Stromal cell of bone marrow (primary cell): ENCODE data around the gene KCNS1.

ENCODE experiments used
- DNase-seq: peaks from one replicate; pipeline ENCODE4 v3.0.0-alpha.2; 2012; ENCODE audit warnings: low read depth

KCNS1 gene

DNA sequence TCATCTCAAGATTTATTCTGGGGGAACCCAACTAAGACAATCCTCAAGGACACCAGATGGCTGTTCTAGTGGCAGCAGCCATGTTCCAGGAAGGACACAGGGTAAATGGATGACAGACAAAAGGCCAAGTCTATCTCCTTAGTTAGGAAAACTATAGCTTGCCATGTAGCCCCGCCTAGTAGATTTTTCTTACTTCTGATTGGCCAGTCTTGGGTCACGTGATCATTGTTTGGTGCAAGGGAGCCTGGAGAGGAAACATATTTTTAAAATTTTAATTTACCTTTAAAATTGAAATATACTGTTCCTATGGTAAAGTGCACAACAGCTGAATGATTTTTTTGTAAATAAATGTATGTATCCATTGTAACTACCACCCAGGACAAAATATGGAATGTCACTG is 4.4 kb upstream of the KCNS1 start:
- no peak for DNase-seq

DNA sequence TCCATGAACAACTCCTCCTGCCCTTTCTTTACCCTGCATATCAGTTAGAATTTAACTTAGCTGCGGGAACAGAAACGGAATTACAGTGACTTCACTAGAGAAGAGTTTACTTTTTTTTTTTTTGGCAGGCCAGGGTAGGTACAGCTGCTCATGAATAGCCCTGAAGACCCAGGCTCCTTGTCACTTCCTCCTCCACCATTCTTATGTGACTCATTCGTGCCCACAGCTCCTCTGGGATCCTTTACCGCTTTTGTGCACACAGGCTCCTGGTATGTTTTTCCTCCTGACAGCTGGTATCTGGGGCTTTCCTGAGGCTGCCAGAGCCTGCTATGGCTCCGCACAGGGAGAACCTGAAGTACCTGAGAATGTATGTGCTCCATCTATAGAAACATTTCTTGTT is 3.9 kb upstream of the KCNS1 start:
- DNase-seq: peak; percentile 73

DNA sequence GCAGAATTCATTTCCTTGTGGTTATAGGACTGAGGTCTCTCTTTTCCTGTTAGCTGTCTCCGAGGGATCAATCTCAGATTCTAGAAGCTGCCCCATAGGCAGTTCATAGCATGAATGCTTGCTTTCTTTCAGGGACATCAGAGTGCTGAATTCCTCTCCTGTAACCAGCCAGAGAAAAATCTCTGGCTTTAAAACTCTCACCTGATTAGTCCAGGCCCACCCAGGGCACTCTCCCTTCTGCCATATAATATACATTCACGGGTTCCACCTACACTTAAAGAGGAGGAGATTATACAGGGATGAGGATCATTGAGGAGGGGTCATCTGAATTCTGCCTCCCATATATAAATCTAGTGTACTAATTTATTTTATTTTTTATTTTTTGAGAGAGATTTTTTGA is 2.1 kb upstream of the KCNS1 start:
- DNase-seq: no peak

DNA sequence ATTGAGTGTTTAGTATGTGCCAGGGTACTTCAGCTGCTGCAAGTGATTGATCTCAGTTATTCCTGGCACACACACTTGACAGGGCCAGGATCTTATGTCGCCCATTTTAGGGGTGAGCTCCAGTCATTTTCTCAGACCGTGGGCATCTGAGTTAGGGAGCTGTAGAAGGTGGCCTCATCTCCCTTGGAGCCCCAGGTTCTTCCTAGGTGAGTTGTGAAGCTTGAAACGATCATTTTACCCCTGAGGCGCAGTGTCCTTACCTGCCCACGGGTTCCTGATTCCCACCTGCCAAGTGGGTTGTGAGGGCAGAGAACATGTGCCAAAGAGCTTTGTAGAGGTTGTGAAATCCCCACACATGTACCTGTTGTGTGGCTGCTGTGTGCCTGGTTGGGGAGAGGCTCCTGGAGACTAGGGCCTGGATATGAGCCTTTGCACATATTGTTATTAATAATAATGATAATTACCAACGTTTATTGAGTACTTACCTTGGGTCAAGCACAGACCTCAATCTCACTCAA is 465 bp upstream of the KCNS1 start:
- no peak for DNase-seq

DNA sequence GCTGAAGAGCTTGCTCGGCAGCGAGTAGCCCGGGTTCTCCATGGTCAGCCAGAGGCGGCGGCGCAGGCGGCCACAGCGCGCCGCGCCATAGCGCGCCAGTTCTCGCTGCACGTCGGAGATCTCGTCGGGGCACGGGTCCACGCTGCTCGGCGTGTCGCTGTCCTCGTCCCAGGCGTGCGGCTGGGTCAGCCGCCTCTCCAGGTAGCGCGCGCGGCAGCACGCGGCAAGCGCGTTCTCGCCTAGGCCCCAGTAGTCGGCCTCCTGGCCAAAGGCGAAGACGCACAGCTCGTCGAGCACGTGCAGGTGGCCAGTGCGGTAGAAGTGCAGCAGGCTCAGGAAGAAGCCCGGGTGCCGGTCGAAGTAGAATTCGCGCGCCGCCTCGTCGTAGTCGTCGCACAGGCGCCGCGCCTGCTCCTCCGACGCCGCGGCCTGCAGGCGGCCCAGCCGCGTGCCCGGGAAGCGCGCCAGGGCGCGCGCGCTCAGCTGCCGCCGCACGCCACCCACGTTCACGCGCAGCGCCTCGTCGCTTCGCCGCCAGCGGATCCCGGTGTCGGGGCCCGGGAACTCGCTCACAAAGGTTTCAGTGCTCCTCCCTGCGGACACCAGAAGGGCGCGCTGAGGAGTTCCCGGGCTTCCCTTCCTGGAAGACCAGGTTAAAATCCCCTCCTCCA is 2.7 kb downstream of the KCNS1 start:
- no peak for DNase-seq

DNA sequence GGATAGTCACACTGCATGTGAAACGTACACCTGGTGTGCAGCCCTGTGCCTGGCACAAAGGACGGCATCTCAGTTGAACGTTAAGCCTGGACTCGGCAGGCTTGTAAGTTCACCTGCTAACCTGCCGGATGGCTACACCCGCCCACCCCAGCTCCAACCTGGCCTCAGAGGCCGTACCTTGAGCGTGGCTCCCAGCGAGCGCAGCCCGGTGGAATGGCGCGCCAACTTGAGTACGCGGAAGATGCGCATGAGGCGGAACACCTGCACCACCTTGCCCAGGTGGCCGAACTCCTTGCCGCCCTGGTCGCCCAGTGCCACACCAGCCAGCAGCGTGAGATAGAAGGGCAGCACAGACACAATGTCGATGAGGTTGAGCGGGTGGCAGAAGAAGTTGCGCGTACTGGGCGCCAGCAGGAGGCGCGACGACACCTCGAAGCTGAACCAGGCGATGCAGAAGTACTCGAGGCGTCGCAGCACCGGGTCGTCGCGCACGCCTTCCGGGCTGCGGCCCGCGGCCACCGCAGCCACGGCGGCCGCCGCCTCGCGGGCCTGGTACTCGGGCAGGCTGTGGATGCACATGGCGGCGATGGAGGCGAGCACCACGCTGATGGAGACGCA is 3.3 kb downstream of the KCNS1 start:
- no peak for DNase-seq

DNA sequence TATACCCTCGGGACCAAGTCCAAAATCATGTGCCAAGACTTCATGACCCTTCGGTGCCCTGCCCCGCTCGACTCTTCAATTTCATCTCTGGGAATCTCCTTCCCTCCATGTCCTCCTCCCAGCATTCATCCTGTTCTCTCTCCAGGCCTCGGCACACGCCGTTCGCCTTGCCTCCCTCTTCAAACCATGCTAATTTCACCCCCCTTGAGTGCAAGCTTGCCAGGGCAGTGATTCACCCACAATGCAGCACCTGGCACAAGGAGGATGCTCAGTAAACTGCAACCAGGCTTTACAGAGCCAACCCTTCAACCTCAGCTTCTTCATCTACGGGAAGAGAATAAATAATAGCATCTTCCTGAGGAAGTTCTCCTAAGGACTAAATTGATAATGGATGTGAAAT is 4.1 kb downstream of the KCNS1 start:
- no peak for DNase-seq

DNA sequence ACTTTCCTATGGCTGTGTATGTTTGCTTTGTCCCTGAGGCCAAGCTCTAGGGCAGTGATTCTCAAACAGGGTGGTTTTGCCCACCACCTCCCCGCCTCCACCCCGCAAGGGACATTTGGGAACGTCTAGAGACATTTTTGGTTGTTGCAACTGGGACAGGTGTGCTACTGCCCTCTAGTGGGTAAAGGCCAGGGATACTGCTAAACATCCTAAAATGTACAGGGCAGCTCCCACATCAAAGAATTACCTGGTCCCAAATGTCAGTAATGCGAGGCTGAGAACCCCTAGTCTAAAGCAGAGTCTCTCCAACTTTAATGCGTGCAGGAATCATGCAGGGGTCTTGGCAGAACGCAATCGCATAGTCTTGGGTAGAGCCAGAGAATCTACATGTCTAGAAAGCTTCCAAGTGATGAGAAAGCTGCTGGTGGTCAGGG is 5.1 kb downstream of the KCNS1 start:
- DNase-seq: peak; percentile 46

DNA sequence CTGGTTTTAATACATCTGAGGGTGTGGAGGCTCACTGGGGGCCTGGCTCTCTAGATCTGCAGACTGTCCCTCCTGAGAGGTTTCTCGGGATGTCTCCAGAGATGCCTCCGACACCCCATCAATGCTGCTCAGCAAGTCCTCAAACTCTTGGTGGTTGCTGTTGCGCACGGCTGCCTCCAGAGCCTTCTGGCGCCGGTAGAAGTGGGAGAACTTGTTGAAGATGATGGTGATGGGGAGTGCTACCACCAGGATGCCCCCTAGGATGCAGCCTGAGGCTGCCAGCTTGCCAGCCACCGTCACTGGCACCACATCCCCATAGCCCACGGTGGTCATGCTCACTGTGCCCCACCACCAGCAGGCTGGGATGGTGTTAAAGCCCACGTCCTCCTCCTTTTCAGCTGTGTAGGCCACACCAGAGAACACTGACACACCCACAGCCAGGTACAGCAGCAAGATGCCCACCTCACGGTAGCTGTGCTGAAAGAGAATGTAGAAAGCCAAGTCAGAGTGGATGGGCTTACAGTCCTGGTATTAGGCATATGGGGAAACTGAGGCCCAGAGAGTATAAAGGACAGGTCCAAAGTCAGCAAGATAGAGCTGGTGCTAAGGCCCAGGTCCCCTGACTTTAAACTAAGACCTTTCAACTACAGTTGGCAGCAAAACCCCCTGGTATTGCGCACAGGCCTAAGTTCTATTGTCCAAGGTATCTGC is 5.9 kb downstream of the KCNS1 start:
- DNase-seq: no peak

DNA sequence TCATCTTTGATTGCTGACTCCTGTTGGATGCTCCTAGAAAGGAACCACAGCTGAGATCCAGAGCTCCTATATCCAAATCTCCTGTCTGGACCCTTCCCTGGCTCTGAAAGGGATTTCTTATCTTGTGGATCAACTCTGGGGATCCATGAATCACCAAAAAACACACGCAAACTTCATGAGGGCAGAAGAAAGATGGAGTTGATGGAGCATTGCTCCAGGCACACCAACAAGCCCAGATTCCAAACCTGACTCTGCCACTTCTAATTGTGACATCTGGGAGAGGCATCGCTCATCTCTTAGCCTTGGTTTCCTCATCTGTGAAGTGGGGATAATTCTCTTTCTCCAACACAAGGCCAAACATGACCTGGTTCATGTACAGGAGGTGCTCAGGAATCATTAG is 6.7 kb downstream of the KCNS1 start:
- DNase-seq: no peak

DNA sequence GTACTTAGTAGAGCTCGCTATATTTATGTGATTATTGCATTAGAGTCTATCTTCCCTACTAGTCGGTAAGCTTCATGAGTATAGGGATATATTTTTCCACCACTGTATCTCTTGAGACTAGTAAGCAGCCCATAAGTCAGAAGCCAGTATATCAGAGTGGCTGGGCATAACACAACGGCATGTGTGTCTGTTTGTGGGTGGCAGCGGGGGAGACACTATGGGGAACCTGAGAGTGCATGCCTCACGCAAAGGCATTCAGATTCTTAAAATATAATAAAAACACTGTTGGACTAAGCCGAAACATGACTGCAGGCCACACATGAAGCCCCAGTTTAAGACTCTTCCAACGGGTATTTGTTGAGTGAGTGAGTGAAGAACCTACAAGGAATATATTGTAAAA is 8.0 kb downstream of the KCNS1 start:
- DNase-seq: no peak

DNA sequence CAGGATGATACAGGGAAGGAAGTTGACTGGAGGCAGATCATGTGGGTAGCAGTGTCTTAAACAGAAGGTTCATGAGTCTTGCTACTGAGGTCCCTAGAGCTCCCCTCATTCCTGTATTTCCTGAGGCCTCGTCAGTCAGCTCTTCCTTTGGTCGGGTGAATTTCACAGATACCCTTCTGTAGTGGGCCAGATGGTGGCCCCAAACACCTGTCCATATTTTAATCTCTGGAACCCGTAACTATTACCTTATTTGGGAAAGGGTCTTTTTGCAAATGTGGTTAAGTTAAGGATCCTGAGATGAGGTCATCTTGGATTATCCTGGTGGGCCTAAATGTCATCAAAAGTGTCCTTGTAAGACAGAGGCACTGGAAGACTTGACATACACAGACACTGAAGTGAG is 9.6 kb downstream of the KCNS1 start:
- DNase-seq: no peak

DNA sequence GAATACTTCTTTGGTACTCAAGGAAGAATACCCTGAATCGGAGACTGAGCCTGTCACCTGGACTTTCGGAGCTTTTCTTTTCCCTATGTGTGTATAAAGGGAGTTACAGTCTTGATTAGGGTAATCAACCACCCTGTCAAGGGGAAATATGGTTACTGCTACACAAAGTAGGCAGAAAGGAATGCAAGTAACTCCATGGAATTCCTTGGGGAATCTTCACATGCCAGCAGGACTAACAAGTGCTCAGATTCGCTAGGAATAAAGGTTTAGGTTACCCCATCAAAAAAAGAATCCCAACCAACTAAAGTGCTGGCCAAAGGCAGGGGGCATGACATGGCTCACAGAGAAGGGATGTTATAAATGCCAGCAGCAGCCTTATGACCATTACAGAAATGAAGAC is 10.4 kb downstream of the KCNS1 start:
- no peak for DNase-seq

DNA sequence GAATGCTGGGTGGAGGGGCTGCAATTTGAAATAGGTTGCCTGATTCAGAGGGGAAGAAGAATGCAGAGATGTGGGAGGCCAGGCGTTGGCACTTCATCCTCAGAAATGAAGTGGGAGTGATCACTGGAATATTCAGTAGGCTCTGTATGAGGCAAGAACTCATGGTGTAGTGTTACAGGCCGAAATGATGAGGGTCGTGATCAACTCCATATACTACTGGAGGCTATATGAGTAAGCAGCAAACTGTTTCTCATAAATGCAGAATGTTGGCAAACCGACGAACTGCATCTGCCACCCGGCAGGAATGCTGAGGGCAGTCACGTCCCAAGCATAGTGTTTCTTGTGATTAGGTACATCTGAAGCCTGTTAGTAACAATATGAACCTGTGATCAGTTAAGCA is 12.7 kb downstream of the KCNS1 start:
- DNase-seq: peak; percentile 47

DNA sequence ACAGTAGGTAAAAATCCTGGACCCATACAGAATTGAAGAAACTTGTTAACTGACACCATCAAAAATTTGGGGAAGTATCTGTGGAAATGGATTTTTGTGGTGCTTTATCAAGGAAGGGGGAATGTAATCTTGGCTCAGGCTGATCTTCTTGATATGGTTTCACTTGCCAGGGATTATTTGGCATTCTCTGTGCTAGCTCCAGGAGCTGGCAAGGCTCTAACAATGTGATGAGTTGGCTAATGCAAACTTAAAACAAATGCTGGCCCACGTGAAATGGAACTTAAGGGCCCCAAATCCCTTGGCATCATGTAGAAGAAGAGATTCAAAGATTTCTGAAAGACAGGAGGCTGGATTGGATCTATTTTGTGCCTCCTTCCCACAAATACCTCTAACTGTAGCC is 13.1 kb downstream of the KCNS1 start:
- DNase-seq: no peak

DNA sequence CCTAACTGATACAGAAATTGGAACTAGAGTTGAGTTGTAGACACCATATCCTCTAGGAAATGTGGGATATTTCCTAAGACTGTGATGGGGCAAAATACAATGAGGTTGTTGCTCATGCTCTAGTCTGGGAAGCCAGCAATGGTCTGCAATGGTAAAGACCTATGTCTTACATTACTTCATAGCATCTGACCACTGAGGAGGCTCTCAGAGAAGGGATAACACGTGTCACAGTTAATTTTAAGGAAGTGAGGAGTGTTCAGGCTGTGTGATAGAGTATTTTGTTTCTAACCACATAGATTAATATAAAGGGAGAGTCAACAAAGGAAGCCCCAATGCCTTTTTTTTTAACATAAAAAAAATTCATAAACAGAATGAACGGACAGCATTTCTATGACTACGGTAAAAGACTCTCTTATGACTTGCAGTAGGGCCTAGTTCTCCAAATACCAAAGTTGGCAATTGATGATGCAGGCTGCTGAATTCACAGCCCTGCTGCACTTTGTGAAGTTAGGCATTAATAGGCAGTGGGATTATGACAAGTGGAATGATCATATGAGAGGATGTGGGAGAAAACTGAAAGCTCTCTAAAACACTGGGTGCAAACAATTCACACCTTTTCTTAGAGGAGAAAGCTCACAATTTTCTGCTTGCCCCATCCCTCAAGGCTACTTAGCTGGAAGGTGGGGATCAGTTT is 13.7 kb downstream of the KCNS1 start:
- no peak for DNase-seq

DNA sequence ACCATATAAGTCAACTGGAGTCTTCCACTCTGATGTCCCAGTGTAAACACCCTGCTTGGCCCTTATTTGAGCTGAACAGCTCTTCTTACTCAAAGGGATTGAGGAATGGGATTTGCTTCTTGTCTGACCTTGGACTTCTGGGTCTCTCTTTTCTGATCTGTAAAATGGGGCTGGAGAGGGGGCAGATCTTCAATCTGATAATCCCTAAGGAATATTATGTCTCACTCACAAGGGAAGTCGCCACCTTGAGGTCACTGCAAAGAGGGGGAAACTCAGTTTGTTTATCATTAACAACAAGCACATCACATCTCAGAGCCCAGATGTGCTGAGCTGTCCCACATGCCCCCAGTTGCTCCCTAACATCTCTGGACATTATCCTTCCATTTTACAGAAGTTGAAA is 15.1 kb downstream of the KCNS1 start:
- DNase-seq: no peak

DNA sequence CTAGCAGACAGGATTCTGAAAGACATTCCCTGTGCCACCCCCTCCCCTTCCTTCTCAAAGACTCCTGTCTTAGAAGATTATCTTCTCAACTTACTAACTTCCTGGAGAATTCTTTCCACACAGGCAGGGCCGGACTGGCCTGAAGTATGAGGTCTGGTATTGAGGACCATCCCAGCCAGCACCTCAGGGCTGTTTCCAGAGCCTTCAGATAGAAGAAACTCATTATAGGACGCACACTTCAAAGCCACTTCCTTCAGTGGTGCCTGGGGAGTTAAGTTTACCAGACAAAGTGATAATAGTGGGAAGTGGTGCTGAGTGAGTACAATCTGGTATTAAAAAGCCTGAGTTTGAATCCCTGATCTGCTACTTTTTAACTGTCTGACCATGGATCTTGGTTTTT is 15.6 kb downstream of the KCNS1 start:
- DNase-seq: no peak

DNA sequence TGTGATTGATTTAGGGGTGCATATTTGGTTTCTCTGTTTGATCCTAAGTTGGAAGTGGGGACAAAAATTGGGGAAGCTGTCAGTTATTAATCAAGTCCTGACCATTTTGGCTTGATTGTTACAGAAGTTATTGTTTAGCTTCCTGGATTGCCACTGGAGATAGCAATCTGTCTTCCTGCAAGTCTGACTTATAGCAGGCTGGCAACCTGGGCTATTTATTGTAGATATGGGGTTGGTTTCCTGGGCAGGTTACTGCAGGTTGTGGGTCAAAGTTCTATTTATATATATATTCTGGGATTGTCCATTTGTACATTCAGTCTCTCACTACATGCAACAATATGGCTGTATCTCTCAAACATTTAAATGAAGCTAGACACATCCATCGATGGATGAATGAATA is 17.8 kb downstream of the KCNS1 start:
- DNase-seq: no peak

DNA sequence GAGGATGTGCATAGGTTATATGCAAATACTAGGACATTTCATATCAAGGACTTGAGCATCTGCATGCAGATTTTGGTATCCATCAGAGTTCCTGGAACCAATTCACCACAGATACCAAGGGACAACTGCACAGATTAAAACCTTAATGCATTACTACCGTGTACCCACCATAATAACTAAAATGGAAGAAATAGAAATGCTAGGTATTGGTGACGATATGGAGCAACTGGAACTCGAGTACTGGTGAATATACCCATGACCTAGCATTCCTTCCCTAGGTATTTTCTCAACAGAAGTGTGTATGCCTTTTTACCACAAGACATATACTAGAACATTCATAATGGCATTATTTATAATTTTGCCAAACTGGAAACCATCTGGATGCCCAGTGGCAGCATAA is 18.5 kb downstream of the KCNS1 start:
- DNase-seq: no peak

DNA sequence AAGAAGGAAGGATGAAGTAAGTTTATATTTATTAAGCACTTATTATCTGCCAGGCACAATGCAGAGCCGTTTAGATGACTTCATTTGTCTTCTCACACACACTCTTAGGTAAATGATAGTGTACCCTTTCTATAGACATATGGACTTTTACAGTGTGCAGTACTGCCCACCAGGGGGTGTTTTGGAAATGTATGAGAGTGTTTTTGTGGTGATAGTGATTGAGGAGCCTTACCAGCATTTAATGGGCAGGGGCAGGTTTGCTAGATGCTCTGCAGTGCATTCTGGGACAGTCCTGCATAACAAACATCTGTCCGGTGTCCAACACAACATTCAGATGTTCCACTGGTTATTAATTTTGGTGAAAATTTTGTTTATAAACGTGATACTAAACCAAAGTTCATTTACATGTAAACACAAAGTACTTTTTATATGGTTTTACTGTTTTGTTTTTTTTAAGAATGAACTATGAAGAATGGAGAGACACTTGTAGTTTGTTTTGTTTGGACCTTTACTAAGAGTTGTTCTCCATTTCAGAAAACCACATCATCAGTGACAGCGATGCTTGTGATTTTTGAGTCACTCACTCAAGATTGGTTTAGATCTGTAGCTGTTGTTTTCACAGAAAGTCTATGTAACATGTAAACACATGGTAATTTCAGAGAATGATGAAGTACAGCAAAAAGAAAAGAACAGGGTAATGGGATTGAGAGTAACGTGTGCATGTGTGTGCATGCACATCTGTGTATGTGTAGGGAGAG is 19.9 kb downstream of the KCNS1 start:
- DNase-seq: peak; percentile 40

DNA sequence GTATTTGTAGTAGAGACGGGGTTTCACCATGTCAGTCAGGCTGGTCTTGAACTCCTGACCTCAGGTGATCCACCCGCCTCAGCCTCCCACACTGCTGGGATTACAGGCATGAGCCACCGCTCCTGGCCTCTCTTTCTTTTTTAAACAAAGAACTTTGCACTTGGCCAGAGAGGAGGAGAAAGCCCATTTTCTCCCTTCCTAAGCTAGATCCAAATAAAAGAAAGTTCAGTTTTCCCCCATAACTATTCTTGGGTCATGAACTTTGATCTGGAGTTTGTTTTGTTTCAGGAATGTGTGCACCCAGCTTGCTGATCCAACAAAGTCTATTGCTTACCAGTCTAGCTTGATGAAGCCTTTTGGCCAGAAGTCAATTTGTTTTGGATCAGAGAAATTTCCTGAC is 23.4 kb downstream of the KCNS1 start:
- no peak for DNase-seq
